HG02884 (cell line): Measurements from ENCODE around the gene CCL11.

ENCODE experiments used
- ATAC-seq: cut with Tn5 transposase; IDR thresholded peaks from one replicate; pipeline ENCODE4 v1.9.1; 2021; ENCODE audit warnings: mild to moderate bottlenecking, moderate library complexity; ENCODE audit not compliant: unreplicated experiment

CCL11 gene

DNA sequence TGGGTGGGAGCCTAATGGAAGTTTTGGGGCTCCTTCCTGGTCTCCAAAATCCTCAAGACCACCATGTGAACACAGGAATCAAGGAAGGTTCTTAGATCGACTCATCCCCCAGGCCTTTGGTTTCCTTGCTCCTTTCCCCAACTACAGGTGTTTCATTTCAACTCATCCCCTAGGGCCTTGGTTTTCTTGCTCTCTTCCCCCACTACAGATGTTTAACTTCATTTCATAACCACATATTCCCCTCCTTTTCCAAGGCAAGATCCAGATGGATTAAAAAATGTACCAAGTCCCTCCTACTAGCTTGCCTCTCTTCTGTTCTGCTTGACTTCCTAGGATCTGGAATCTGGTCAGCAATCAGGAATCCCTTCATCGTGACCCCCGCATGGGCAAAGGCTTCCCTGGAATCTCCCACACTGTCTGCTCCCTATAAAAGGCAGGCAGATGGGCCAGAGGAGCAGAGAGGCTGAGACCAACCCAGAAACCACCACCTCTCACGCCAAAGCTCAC, at the start of gene CCL11:
CCL11 (plus strand) TSS at position 457 of the 507 bp plus-strand sequence. CDS start 67 bp downstream, outside the sequence.
- ATAC-seq = no peak

DNA sequence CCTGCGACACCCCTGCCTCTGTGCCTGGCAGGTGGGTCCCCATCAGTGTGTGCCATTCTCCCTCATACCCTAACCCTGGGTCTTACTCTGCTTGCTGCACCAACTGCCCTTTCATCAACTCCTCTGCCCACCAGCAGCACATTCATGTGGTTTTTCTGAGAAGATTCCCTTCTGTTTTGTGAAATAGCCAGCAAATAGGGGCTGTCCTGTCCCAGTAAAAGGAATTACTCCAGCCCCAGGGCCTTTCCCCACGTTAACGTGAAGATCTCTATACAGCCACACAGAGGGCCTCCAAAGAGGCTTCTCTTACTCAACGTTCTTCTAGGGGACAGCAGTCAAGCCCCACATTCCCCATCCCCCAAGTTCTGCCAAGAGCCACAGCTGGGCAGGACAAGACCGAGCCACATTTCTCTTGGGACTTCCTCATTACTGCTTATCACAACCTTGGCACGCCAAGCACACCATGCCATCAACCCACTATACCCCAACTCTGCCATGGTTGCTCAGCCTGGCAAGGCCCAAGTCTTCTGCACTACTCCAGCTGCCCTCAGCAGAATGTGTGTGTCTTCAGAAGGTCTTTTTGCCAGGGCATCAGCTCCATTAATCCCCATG, 49.2 kb upstream of the CCL11 start:
- ATAC-seq = no peak

DNA sequence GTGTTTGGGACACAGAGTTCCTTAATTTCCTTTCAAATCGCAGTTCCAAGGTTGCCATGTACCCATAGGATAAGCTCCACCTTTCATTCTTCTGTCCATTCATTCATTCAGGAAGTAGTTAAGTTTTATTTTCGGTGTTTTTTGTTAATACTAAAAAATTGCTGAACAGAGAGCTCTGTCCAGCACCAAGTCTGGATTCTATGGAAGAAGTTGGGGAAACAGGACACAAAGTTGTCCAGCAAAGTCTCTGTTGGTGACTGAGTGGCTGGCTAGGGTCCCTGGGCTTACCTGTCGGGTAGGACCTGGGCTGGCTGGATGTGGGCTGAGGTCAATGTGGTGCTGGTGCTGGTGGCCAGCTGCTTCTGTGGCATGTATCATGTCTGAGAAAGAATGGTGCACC, 48.1 kb upstream of the CCL11 start:
- ATAC-seq = no peak

GRCh38 chr17:34241062-34241461, 44.5 kb upstream of the CCL11 start:
- ATAC-seq = no peak

DNA sequence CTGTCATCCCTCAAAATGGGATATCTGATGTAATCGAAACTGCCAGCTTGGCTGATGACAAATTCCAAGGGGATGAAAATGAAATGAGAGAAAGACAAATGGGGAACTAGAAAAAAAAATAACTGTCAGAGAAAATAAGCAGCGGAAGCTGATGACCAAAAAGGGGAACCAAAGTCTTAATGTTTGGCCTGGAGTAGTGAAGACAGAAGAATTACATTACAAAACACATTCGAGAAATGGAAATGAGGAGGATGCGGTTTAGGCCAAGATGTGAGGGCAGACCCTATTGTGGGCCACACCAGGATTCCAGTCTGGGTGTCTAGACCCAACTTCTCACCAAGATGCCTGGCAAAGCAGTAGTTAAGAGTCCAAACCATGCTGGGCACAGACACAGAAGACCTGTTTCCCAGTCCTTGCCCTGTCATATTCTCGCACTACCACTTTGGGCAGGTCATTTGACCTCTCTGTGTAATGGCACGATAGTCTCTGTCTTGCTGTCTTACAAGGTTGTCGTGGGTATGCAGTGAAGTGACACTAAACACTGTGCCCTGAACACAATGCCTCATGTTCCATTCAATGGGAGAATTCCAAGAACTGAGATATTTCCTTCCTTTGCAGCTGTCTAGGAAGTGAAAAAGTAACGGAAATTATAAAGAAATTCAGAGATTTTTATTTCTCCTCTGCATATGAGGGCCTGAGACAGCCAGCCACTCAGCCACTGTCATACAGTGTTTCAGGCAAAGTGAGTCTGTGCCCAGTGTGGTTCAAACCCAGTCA, 42.8 kb upstream of the CCL11 start:
- no peak for ATAC-seq

GRCh38 chr17:34243364-34244320, 41.9 kb upstream of the CCL11 start:
- ATAC-seq = no peak

DNA sequence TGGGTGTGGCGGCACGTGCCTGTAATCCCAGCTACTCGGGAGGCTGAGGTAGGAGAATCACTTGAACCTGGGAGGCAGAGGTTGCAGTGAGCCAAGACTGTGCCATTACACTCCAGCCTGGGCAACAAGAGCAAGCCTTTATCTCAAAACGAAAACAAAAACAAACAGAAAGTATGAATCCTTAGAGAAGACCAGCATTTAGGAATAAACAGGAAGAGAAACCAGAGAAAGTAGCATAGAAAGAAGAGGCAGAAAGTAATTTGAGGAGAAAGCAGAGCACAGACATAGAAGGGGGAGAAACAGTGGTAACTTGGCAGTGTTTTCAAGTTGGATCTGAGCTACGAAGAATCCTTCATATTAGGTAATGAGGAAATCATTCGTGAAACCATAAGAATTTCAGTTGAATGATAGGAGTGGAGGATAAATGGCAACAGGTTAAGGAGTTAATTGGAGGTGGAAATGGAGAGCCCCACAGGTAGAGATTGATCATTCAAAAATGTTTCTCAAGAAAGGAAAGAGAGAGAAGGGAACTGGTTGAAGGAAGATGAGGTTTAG, 40.1 kb upstream of the CCL11 start:
- ATAC-seq = no peak

- no peak for ATAC-seq
Measured at GRCh38 chr17:34246446-34246845, 39.1 kb upstream of the CCL11 start.

- ATAC-seq = no peak
Measured at GRCh38 chr17:34246881-34247280, 38.7 kb upstream of the CCL11 start.

DNA sequence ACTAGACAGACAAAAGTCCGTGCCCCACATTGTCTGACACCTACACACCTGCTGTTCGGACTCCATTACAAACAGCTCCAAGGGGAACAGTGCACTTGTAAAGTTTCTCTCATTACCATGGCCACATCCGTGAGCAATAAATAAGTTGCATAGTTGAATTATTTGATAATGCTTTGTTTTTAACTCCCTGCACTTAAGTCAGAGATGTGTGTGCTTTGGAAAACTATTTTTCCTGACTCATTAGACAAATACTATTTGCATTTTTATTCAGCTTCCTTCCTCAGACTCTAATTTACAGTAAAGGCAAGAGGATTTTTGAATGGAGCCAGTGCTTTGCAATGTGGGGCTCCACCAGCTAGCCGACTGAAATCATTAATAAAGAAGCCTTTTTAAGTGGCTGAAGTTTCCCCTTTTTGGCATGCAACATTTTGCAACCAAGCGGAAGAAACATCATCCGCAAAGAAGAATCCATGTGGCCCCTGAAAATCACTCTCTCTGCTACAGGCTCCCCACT, 37.0 kb upstream of the CCL11 start:
- ATAC-seq = no peak

- ATAC-seq = no peak
Measured at GRCh38 chr17:34249061-34249460, 36.5 kb upstream of the CCL11 start.

GRCh38 chr17:34249478-34249877, 36.1 kb upstream of the CCL11 start:
- no peak for ATAC-seq

DNA sequence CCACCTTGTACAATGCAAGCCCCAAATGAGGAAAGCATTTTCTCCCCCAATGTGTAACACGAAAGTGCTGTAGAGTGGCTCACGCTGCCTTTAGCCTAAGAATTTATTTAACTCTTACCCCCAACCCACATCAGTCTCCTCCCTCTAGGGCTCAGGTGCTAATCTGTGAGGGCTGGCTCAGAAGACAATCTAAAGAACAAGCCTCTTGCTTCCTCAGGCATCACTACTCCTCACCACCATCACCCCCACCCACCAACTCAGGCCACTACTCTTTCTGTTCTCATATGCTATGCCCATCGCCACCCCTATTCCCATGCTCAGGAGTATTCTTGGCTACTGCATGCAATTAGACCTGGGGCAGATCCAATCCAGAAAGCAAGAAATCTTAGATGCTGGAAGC, 34.4 kb upstream of the CCL11 start:
- ATAC-seq = no peak

GRCh38 chr17:34252095-34252443, 33.5 kb upstream of the CCL11 start:
- ATAC-seq = no peak

- ATAC-seq = no peak
Measured at GRCh38 chr17:34252444-34253138, 33.0 kb upstream of the CCL11 start.

DNA sequence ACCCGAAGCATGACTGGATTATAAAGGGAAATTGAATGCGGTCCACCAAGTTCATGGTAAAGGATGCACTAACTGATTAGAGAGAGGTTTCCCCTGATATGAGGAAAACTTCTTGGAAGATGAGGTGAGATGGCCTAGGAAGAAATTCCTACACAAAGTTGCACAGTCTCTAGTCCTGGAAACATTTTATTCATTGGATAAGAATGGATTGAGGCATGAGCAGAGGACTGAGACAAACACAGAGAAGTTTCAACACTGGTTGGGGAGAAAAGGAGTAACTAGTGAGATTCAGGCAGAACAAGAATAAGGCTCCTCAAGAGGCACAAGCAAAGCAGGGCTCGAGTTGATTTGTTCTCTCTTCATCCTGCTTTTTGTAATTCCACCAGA, 32.4 kb upstream of the CCL11 start:
- ATAC-seq = no peak

DNA sequence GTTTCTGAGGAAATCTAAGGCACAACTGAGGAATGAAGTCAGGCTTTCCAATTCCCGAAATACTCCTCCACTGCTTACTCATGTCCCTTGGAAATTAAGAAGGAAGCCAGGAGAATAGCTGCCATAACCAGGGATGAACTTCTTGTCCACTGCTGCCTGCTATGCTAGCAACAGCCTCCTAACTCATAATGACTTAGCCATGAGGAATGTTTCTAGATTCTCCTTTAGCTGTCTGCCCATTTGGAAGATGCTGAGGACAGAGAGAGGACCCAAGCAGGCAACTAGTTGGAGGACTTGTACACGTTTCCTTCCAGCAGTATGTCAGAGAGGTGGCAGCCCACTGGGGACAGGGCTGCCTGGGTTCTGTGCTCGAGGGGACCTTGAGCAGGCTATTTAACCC, 31.4 kb upstream of the CCL11 start:
- ATAC-seq = no peak

DNA sequence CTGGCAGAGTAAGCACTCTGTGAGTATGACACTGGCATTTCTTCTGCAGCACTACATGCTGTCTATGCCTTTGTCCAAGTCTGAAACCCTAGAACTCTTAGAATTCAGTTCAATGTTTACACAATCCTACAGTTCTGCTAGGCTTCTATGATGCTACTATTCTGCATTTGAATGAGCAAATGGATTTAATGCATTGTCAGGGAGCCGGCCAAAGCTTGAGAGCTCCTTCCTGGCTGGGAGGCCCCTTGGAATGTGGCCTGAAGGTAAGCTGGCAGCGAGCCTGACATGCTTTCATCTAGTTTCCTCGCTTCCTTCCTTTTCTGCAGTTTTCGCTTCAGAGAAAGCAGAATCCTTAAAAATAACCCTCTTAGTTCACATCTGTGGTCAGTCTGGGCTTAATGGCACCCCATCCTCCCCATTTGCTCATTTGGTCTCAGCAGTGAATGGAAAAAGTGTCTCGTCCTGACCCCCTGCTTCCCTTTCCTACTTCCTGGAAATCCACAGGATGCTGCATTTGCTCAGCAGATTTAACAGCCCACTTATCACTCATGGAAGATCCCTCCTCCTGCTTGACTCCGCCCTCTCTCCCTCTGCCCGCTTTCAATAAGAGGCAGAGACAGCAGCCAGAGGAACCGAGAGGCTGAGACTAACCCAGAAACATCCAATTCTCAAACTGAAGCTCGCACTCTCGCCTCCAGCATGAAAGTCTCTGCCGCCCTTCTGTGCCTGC, 30.7 kb upstream of the CCL11 start, which contains the start of gene CCL2:
CCL2 (plus strand) TSS at position 635 of the 730 bp plus-strand sequence; CDS start at position 700, 65 bp downstream.
- no peak for ATAC-seq

DNA sequence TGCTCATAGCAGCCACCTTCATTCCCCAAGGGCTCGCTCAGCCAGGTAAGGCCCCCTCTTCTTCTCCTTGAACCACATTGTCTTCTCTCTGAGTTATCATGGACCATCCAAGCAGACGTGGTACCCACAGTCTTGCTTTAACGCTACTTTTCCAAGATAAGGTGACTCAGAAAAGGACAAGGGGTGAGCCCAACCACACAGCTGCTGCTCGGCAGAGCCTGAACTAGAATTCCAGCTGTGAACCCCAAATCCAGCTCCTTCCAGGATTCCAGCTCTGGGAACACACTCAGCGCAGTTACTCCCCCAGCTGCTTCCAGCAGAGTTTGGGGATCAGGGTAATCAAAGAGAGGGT, 30.2 kb upstream of the CCL11 start:
- ATAC-seq = no peak

DNA sequence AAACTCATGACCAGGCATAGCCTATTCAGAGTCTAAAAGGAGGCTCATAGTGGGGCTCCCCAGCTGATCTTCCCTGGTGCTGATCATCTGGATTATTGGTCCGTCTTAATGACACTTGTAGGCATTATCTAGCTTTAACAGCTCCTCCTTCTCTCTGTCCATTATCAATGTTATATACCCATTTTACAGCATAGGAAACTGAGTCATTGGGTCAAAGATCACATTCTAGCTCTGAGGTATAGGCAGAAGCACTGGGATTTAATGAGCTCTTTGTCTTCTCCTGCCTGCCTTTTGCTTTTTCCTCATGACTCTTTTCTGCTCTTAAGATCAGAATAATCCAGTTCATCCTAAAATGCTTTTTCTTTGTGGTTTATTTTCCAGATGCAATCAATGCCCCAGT, 29.7 kb upstream of the CCL11 start:
- no peak for ATAC-seq
